ENCODE measurements around the gene EPG5. TPM values are rescaled to one million over a fixed set of nuclear protein-coding genes. Genes with fewer than 3 reads are reported as not detected.
"Not testable (repeated sequence)": the region's sequence is repeated elsewhere in the genome, so short reads cannot be mapped to it uniquely, and the experiment has no call there.

The EPG5 gene
- total RNA-seq, 1 donor from 2014 or later = 18.2 TPM

DNA sequence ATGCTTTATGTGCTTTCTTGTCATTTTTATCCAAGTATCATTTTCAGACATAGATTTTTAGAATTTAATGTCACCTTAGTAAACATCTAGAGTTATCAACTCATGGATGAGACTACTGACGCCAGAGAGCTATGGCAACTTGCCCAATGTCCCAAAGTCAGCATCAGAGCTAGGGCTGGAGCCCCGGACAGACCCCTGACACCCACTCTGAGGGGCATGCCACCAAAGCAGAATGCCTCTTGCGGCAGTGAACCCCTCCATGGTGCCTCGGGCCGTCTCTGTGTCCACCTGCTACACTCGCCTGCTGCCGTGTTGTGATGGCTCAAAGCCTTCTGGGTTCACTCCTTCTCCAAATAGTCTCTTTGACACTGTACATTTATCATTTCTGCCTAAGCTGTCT is 136.2 kb downstream of the EPG5 start:
- no peak overlapping the region for H3K27ac ChIP-seq (replicated peaks)
- H3K9me3 ChIP-seq (replicated peaks) = no peaks in the 10 kb centered on the region
- no peaks in the 10 kb centered on the region for H3K36me3 ChIP-seq
- TF ChIP-seq, protein P1, sequence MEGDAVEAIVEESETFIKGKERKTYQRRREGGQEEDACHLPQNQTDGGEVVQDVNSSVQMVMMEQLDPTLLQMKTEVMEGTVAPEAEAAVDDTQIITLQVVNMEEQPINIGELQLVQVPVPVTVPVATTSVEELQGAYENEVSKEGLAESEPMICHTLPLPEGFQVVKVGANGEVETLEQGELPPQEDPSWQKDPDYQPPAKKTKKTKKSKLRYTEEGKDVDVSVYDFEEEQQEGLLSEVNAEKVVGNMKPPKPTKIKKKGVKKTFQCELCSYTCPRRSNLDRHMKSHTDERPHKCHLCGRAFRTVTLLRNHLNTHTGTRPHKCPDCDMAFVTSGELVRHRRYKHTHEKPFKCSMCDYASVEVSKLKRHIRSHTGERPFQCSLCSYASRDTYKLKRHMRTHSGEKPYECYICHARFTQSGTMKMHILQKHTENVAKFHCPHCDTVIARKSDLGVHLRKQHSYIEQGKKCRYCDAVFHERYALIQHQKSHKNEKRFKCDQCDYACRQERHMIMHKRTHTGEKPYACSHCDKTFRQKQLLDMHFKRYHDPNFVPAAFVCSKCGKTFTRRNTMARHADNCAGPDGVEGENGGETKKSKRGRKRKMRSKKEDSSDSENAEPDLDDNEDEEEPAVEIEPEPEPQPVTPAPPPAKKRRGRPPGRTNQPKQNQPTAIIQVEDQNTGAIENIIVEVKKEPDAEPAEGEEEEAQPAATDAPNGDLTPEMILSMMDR (IDR thresholded peaks at IDR 0.05; ENCODE audit: borderline replicate concordance) = no peak
- intact Hi-C loops (cut with micrococcal nuclease) = no loop called here
- DNase-seq = no peak
- H3K4me3 ChIP-seq = no peak overlapping the region
- peaks cover 36% of the 10 kb centered on the region for H3K27me3 ChIP-seq (ENCODE audit: low read depth)
- H3K4me1 ChIP-seq = peaks cover 23% of the 10 kb centered on the region

DNA sequence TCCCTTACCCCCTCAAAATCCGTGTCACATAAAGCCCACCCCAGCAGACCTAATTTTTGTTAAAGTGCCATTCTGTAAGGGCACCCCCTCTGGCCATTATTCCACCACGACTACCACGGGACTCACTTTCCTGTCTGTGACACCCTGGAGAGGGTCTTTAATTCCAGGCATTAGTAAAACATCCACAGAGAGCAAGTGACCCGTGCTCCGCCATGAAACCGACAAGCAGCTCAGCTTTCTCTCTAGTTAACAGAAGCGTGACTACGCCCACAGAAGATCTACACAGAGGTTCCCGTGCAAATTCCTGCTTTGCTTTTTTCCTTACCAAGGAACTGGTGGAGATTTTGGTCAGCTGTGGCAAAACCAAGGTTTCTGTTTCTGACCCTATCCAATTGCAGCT is 137.3 kb downstream of the EPG5 start:
- Histone ChIP-seq H3K4me1 (peaks cover 30% of the 10 kb centered on the region), H3K9me3 (replicated peaks) (no peaks in the 10 kb centered on the region), H3K27ac (replicated peaks) (no peak overlapping the region), H3K4me3 (no peak overlapping the region), H3K27me3 (ENCODE audit: low read depth) (peaks cover 30% of the 10 kb centered on the region), H3K36me3 (no peaks in the 10 kb centered on the region)
- TF ChIP-seq, protein P1 (IDR thresholded peaks at IDR 0.05; ENCODE audit: borderline replicate concordance) = no peak
- no peak for DNase-seq
- intact Hi-C loops (cut with micrococcal nuclease) = no loop called here

DNA sequence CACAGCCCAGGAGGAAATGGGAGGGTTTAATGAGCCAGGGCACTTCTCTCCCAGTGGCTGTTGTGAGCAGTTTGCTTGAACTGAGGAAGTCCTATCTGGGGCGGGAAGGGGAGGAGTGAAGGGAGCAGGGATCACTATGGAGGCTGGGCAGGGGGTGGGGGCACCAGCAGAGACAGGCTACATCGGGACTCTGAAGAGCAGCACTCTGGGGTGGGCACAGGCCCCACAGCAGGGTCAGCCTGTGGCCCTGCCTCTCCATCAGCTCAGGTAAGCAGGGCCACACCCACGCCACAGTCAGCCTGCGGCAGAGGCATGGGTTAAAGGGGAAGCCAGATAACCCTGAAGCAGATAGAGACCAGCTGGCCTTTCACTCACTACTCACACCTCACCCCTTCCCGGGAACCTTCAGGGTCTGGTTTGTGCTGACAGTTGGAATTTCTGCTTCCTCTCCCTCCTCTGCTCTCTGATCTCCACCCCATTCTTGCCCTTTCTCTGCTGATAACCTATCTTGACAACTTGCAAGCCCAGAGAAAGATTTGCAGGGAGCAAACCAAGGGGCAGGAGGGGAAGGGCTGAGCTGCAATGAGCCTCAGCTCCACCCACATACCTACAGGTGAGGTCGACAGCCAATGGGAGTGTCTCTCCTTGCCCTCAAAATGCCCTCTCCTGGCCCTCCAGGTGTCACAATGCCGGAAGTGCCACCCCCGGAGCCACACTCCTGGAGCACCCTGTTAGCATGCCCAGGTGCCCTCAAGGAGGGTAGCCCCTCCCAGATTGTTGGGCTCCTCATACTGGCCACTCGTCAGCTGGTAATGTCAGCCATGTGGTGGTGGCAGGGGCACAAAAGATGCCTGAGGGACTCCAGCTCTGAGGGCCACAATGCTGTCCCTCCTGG is 138.0 kb downstream of the EPG5 start:
- TF ChIP-seq, protein P1 (IDR thresholded peaks at IDR 0.05; ENCODE audit: borderline replicate concordance) = no peak
- intact Hi-C loops (cut with micrococcal nuclease) = no loop called here
- peak overlapping the region; percentile 19 for H3K4me3 ChIP-seq
- peaks cover 26% of the 10 kb centered on the region for H3K27me3 ChIP-seq (ENCODE audit: low read depth)
- H3K4me1 ChIP-seq = peaks cover 30% of the 10 kb centered on the region
- no peaks in the 10 kb centered on the region for H3K9me3 ChIP-seq (replicated peaks)
- no peaks in the 10 kb centered on the region for H3K36me3 ChIP-seq
- no peak overlapping the region for H3K27ac ChIP-seq (replicated peaks)
- DNase-seq = no peak

DNA sequence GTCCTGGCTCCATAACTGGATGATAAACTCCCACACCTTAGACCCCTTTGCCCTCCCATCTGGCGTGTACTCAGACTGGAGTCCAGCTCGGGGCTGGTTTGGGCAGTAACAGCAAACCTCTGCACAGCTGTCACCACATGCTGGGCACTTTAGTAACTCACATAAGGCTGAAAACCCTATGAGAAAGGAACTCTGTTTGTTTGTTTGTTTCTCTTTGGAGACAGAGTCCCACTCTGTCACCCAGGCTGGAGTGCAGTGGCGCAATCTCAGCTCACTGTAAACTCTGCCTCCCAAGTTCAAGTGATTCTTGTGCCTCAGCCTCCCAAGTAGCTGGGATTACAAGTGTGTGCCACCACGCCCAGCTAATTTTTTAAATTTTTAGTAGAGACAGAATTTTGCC is 140.4 kb downstream of the EPG5 start:
- peaks cover 14% of the 10 kb centered on the region for H3K27me3 ChIP-seq (ENCODE audit: low read depth)
- H3K27ac ChIP-seq (replicated peaks); DNase-seq; H3K36me3 ChIP-seq; intact Hi-C loops (cut with micrococcal nuclease); H3K4me3 ChIP-seq; H3K9me3 ChIP-seq (replicated peaks): not testable (repeated sequence)
- H3K4me1 ChIP-seq = peaks cover 30% of the 10 kb centered on the region

DNA sequence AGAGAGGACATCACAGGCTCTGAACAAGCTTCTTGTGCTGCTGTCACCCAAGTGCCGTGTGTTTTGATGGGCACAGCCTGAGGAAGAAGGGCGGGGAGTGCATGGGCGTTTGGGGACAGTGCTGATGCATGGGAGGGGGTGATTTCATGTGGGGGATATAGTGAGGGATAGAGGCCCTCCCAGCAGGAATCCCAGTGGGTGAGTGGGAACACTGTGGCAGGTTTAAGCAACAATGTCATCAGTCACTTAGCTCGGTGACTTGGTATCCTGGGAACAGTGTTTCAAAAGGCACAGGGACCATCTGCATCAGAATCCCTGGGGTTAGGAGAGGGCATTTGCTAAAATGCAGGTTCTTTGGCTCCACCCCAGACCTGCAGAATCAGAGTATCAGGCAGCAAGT is 141.0 kb downstream of the EPG5 start:
- DNase-seq = no peak
- TF ChIP-seq, protein P1 (IDR thresholded peaks at IDR 0.05; ENCODE audit: borderline replicate concordance) = no peak

More for the DNA sequence above, 141.0 kb downstream of the EPG5 start:
- H3K4me1 ChIP-seq = peaks cover 30% of the 10 kb centered on the region
- H3K4me3 ChIP-seq = no peak overlapping the region
- peaks cover 7% of the 10 kb centered on the region for H3K27me3 ChIP-seq (ENCODE audit: low read depth)
- H3K36me3 ChIP-seq = no peaks in the 10 kb centered on the region
- intact Hi-C loops (cut with micrococcal nuclease) = no loop called here
- H3K27ac ChIP-seq (replicated peaks) = no peak overlapping the region
- H3K9me3 ChIP-seq (replicated peaks) = peaks cover 6% of the 10 kb centered on the region

Data from left ventricle myocardium inferior (tissue), 1 donor.